ENCODE data around the gene IRAK3. TPM values are rescaled to one million over a fixed set of nuclear protein-coding genes. Genes with fewer than 3 reads are reported as not detected.

Gene IRAK3, protein sequence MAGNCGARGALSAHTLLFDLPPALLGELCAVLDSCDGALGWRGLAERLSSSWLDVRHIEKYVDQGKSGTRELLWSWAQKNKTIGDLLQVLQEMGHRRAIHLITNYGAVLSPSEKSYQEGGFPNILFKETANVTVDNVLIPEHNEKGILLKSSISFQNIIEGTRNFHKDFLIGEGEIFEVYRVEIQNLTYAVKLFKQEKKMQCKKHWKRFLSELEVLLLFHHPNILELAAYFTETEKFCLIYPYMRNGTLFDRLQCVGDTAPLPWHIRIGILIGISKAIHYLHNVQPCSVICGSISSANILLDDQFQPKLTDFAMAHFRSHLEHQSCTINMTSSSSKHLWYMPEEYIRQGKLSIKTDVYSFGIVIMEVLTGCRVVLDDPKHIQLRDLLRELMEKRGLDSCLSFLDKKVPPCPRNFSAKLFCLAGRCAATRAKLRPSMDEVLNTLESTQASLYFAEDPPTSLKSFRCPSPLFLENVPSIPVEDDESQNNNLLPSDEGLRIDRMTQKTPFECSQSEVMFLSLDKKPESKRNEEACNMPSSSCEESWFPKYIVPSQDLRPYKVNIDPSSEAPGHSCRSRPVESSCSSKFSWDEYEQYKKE
- 3.6 TPM for total RNA-seq
- 1 to 10 TPM in 2 of 4 donors, under 1 TPM in 2; 0.23 to 1.6 (median 1.1) TPM for polyA plus RNA-seq

DNA sequence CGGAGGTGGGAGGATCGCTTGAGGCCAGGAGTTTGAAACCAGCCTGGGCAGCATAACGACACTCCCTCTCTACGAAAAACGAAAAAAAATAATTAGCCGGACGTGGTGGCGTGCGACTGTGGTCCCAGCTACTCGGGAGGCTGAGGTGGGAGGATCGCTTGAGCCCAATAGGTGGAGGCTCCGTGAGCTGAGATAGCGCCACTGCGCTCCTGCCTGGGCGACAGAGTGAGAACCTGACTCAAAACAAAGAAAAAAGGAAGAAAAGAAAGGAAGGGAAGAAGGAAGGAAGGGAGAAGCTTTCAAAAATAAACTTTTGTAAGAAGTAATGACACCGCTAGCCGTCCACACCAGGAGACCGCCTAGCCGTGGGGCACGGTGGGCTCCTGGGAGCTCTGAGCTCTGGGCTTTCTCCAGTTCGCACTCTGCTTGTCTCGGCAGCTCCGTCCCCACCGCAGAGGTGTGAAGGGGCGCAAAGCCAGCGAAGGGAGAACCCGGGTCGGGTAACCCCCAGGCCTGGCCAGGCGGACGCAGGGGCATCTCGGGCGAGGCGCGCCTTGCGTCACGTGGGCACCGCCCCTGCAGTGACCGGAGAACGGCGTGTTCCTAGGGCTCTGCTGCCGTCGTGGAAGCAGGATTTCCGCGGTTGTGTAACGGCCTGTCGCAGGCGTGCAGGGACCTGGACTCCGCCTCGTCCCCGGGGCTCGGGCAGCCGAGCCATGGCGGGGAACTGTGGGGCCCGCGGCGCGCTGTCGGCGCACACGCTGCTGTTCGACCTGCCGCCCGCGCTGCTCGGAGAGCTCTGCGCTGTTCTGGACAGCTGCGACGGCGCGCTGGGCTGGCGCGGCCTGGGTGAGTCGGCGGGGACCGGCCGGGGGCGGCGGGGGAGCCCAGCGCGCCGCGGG, at the start of gene IRAK3:
Gene IRAK3, plus strand, starts transcription at position 631 of the 902 bp plus-strand sequence. Its CDS starts 86 bp downstream, at position 717.
- Histone ChIP-seq H3K27ac (ENCODE audit: insufficient read depth, low read length, poor library complexity, severe bottlenecking) (no peak within 1 kb of the TSS), H3K36me3 (ENCODE audit: control insufficient read depth, insufficient read depth, low read length) (no peaks in the 10 kb centered on the region), H3K4me3 (ENCODE audit: low read depth, low read length) (peak within 1 kb of the TSS; percentile 62), H3K4me1 (ENCODE audit: control insufficient read depth, insufficient read depth, low read length, poor library complexity, severe bottlenecking) (no peaks in the 10 kb centered on the region), H3K9me3 (ENCODE audit: control insufficient read depth in 2 of 2, low read length in 2 of 2) (peaks cover 0 to 4% of the 10 kb centered on the region in 2 experiments), H3K27me3 (ENCODE audit: control insufficient read depth, insufficient read depth, low read length) (peaks cover 6% of the 10 kb centered on the region)
- peak within 1 kb of the TSS in 2 of 3 donors; percentile 67 to 98 for H3K27ac Mint-ChIP-seq
- H3K27me3 Mint-ChIP-seq = peaks cover 21% of the 10 kb centered on the region
- peak; percentile 65 to 68 for ATAC-seq (ENCODE audit: low read depth in 2 of 2)
- H3K36me3 Mint-ChIP-seq = no peaks in the 10 kb centered on the region
- peak; percentile 33 to 58 (median 43) for DNase-seq
- H3K4me1 Mint-ChIP-seq = peaks cover 5 to 17% (median 12%) of the 10 kb centered on the region in 4 donors
- peaks cover 0 to 10% (median 5%) of the 10 kb centered on the region in 7 donors for H3K9me3 Mint-ChIP-seq
- peak within 1 kb of the TSS; percentile 80 to 85 (median 82) for H3K4me3 Mint-ChIP-seq

DNA sequence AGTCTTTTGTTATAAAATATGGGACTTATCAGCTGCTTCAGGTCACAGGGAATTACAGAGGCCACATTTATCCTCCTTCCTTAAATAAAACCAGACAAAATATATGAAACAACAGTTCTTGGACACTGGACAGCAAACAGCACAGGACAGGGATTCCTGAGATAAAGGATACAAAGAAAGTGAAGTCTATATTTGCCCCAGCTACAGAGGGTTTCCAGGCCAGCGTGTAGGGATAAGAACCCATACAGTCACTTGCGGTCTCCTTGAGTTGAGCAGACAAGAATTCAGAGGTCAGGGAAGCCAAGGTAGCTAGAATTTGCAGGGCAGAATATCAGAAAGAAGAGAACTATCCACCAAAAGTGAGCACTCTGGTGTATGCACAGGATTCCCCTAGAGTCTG, 49.7 kb upstream of the IRAK3 start:
- Histone ChIP-seq H3K36me3 (ENCODE audit: control insufficient read depth, insufficient read depth, low read length) (peaks cover 77% of the 10 kb centered on the region), H3K9me3 (ENCODE audit: control insufficient read depth in 2 of 2, low read length in 2 of 2) (peaks cover 16 to 17% of the 10 kb centered on the region in 2 experiments), H3K27ac (ENCODE audit: insufficient read depth, low read length, poor library complexity, severe bottlenecking) (no peak overlapping the region), H3K4me3 (ENCODE audit: low read depth, low read length) (no peak overlapping the region), H3K27me3 (ENCODE audit: control insufficient read depth, insufficient read depth, low read length) (no peaks in the 10 kb centered on the region), H3K4me1 (ENCODE audit: control insufficient read depth, insufficient read depth, low read length, poor library complexity, severe bottlenecking) (no peaks in the 10 kb centered on the region)
- H3K36me3 Mint-ChIP-seq = peaks cover 48% of the 10 kb centered on the region
- H3K4me1 Mint-ChIP-seq = peaks cover 0 to 17% (median 4%) of the 10 kb centered on the region in 4 donors
- ATAC-seq (ENCODE audit: low read depth in 2 of 2) (no peak), DNase-seq (no peak)
- no peak overlapping the region for H3K4me3 Mint-ChIP-seq
- H3K27ac Mint-ChIP-seq = peak overlapping the region in 1 of 3 donors; percentile 52
- H3K9me3 Mint-ChIP-seq = peaks cover 0 to 22% (median 4%) of the 10 kb centered on the region in 7 donors
- no peaks in the 10 kb centered on the region for H3K27me3 Mint-ChIP-seq

DNA sequence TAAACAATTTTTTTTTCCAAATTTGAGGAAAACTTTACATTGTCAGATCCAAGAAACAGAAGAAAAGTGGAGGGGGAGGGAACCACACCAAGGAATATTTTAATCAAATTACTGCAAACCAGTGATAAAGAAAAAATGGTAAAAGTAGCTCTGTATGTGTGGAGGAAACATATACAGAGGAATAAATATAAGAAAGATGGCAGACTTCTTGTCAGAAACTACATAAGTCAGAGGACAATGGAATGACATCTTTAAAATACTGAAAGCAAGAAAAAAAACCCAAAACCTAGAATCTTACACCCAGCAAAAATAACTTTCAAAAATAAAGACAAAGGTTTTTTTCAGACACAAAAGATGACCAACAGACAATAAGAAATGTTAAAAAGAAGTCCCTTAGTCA, 48.3 kb upstream of the IRAK3 start:
- peaks cover 59% of the 10 kb centered on the region for H3K36me3 Mint-ChIP-seq
- H3K27ac ChIP-seq (ENCODE audit: insufficient read depth, low read length, poor library complexity, severe bottlenecking) = no peak overlapping the region
- H3K36me3 ChIP-seq (ENCODE audit: control insufficient read depth, insufficient read depth, low read length) = peaks cover 90% of the 10 kb centered on the region

DNA sequence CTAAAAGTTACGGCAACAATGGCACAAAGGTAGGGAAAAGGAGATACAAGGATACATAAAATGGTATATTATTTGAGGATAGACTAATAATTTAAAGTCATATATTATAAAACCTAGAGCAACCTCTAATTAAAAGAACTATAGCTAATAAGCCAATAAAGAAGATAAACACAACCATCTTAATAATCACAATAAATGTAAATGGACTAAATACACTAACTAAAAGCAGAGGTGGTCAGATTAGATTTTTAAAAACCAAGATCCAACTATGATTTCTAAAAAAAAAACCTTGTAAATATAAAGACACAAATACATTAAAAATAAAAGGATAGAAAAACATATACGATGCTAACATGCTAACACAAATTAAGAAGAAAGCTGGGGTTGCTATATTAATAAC, 47.7 kb upstream of the IRAK3 start:
- Mint-ChIP-seq H3K27ac (no peak overlapping the region), H3K4me1 (peaks cover 16 to 22% (median 18%) of the 10 kb centered on the region in 4 donors), H3K27me3 (no peaks in the 10 kb centered on the region), H3K36me3 (peaks cover 63% of the 10 kb centered on the region), H3K4me3 (no peak overlapping the region), H3K9me3 (peaks cover 0 to 22% (median 4%) of the 10 kb centered on the region in 7 donors)
- ATAC-seq (ENCODE audit: low read depth in 2 of 2) (no peak), DNase-seq (no peak)
- Histone ChIP-seq H3K36me3 (ENCODE audit: control insufficient read depth, insufficient read depth, low read length) (peaks cover 92% of the 10 kb centered on the region), H3K4me3 (ENCODE audit: low read depth, low read length) (no peak overlapping the region), H3K27ac (ENCODE audit: insufficient read depth, low read length, poor library complexity, severe bottlenecking) (no peak overlapping the region), H3K27me3 (ENCODE audit: control insufficient read depth, insufficient read depth, low read length) (no peaks in the 10 kb centered on the region), H3K4me1 (ENCODE audit: control insufficient read depth, insufficient read depth, low read length, poor library complexity, severe bottlenecking) (no peaks in the 10 kb centered on the region), H3K9me3 (ENCODE audit: control insufficient read depth in 2 of 2, low read length in 2 of 2) (peaks cover 16 to 17% of the 10 kb centered on the region in 2 experiments)

More for the DNA sequence above, 48.3 kb upstream of the IRAK3 start:
- Histone ChIP-seq H3K4me1 (ENCODE audit: control insufficient read depth, insufficient read depth, low read length, poor library complexity, severe bottlenecking) (no peaks in the 10 kb centered on the region), H3K4me3 (ENCODE audit: low read depth, low read length) (peak overlapping the region; percentile 16), H3K9me3 (ENCODE audit: control insufficient read depth in 2 of 2, low read length in 2 of 2) (peaks cover 16 to 17% of the 10 kb centered on the region in 2 experiments), H3K27me3 (ENCODE audit: control insufficient read depth, insufficient read depth, low read length) (no peaks in the 10 kb centered on the region)
- DNase-seq = peak in 1 of 3 donors; percentile 16
- Mint-ChIP-seq H3K4me1 (peaks cover 11 to 22% (median 13%) of the 10 kb centered on the region in 4 donors), H3K27me3 (no peaks in the 10 kb centered on the region), H3K9me3 (peaks cover 0 to 22% (median 4%) of the 10 kb centered on the region in 7 donors), H3K27ac (no peak overlapping the region), H3K4me3 (no peak overlapping the region)
- ATAC-seq (ENCODE audit: low read depth in 2 of 2) = no peak

DNA sequence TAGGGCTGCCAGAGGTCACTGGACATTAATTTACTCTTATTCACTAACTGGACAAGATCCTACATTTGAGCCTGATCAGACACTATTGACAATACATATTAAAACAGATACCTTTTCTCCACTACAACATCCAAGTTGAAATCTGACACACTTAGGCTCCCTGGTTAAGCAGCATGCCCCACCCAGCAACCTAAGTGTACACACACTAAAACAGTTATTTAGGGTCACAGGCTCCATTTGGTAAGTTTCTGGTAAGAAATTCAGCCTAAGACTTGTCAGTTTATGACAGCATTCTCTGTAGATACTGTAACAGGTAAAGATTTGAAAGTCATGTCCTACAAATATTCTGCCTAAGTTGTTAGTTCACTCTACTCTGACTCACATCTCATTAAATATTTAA, 46.2 kb upstream of the IRAK3 start:
- no peak overlapping the region for H3K27ac ChIP-seq (ENCODE audit: insufficient read depth, low read length, poor library complexity, severe bottlenecking)
- Mint-ChIP-seq H3K36me3 (peaks cover 62% of the 10 kb centered on the region), H3K27ac (peak overlapping the region in 1 of 3 donors; percentile 25), H3K4me1 (peaks cover 16 to 22% (median 18%) of the 10 kb centered on the region in 4 donors), H3K4me3 (peak overlapping the region in 1 of 4 donors; percentile 38), H3K9me3 (peaks cover 0 to 22% (median 4%) of the 10 kb centered on the region in 7 donors), H3K27me3 (no peaks in the 10 kb centered on the region)
- no peak overlapping the region for H3K4me3 ChIP-seq (ENCODE audit: low read depth, low read length)
- ATAC-seq (ENCODE audit: low read depth in 2 of 2) = no peak
- H3K4me1 ChIP-seq (ENCODE audit: control insufficient read depth, insufficient read depth, low read length, poor library complexity, severe bottlenecking) = no peaks in the 10 kb centered on the region
- no peak for DNase-seq
- H3K36me3 ChIP-seq (ENCODE audit: control insufficient read depth, insufficient read depth, low read length) = peaks cover 85% of the 10 kb centered on the region
- H3K27me3 ChIP-seq (ENCODE audit: control insufficient read depth, insufficient read depth, low read length) = no peaks in the 10 kb centered on the region
- H3K9me3 ChIP-seq (ENCODE audit: control insufficient read depth in 2 of 2, low read length in 2 of 2) = peaks cover 16 to 17% of the 10 kb centered on the region in 2 experiments

DNA sequence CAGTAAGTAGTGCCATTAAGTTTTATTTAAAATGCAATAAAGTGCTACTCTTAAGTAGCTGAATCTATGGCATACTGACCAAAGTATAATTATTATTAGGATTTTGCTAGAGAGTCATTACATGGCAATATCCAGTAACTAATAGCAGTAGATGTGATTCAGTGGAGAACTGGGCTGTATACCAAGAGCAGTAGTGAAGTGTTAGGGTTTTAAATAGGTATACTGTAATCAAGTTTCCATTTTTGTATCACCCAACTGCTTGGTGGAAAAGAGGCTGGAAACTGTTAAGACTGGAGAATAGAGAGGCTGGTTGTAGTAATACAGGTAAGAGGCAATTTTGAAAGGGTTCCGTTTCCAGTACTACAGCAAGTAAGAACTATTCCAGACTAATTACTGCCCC, 45.1 kb upstream of the IRAK3 start:
- Histone ChIP-seq H3K4me1 (ENCODE audit: control insufficient read depth, insufficient read depth, low read length, poor library complexity, severe bottlenecking) (no peaks in the 10 kb centered on the region), H3K27ac (ENCODE audit: insufficient read depth, low read length, poor library complexity, severe bottlenecking) (no peak overlapping the region), H3K27me3 (ENCODE audit: control insufficient read depth, insufficient read depth, low read length) (no peaks in the 10 kb centered on the region), H3K9me3 (ENCODE audit: control insufficient read depth in 2 of 2, low read length in 2 of 2) (peaks cover 16 to 17% of the 10 kb centered on the region in 2 experiments), H3K36me3 (ENCODE audit: control insufficient read depth, insufficient read depth, low read length) (peaks cover 84% of the 10 kb centered on the region), H3K4me3 (ENCODE audit: low read depth, low read length) (no peak overlapping the region)
- Mint-ChIP-seq H3K27me3 (no peaks in the 10 kb centered on the region), H3K36me3 (peaks cover 68% of the 10 kb centered on the region), H3K9me3 (peaks cover 0 to 22% (median 4%) of the 10 kb centered on the region in 7 donors), H3K4me3 (no peak overlapping the region), H3K4me1 (peaks cover 16 to 24% (median 20%) of the 10 kb centered on the region in 4 donors), H3K27ac (peak overlapping the region; percentile 15 to 65 (median 53))
- ATAC-seq (ENCODE audit: low read depth in 2 of 2) = no peak
- DNase-seq = no peak
